Upper lobe of right lung (tissue), 1 donor: ENCODE measurements around the gene EML4. TPM values are rescaled to one million over a fixed set of nuclear protein-coding genes. Genes with fewer than 3 reads are reported as not detected.

ENCODE experiments used
- ATAC-seq: fragments of 200-7000 bp; cut with Tn5 transposase; one replicate; pipeline ENCODE4 v1.9.1; 2020; ENCODE audit warnings: mild to moderate bottlenecking, moderate library complexity
- DNase-seq: peaks from one replicate; pipeline ENCODE4 v3.0.0-alpha.2; 2020
- H3K27ac ChIP-seq: fragments of 200-600 bp; one replicate; pipeline ENCODE4 v1.8.0; 2022
- H3K27me3 ChIP-seq: fragments of 200-600 bp; one replicate; pipeline ENCODE4 v1.8.0; 2022; ENCODE audit warnings: mild to moderate bottlenecking
- H3K36me3 ChIP-seq: fragments of 200-600 bp; one replicate; pipeline ENCODE4 v1.8.0; 2022
- H3K4me1 ChIP-seq: fragments of 200-600 bp; one replicate; pipeline ENCODE4 v1.8.0; 2022
- H3K4me3 ChIP-seq: fragments of 200-600 bp; one replicate; pipeline ENCODE4 v1.8.0; 2022; ENCODE audit warnings: mild to moderate bottlenecking
- H3K9me3 ChIP-seq: fragments of 200-600 bp; one replicate; pipeline ENCODE4 v1.8.0; 2022
- intact Hi-C: fragments of 100-400 bp; cut with DNase I; formaldehyde crosslinking; loops from one replicate; pipeline ENCODE4 v1.11.0; 2022
- total RNA-seq: library from RNA; stranded (reverse); fragmentation: NEBNext Ultra II Directional; extraction: Animal tissue kit (Norgen Biotek cat#: 25700); gene quantifications from one replicate; pipeline ENCODE4 v1.2.1, GENCODE V29; 2021
- TF ChIP-seq, protein P1 (sequence below): fragments of 200-600 bp; IDR thresholded peaks from one replicate; pipeline ENCODE4 v1.8.0; 2022; ENCODE audit warnings: antibody characterized with exemption
- donor health status: DM: no; HTN: yes; CAD: no; lungs with severe emphysema.

EML4 gene
- total RNA-seq, 1 donor from 2014 or later, result 83.0 TPM

DNA sequence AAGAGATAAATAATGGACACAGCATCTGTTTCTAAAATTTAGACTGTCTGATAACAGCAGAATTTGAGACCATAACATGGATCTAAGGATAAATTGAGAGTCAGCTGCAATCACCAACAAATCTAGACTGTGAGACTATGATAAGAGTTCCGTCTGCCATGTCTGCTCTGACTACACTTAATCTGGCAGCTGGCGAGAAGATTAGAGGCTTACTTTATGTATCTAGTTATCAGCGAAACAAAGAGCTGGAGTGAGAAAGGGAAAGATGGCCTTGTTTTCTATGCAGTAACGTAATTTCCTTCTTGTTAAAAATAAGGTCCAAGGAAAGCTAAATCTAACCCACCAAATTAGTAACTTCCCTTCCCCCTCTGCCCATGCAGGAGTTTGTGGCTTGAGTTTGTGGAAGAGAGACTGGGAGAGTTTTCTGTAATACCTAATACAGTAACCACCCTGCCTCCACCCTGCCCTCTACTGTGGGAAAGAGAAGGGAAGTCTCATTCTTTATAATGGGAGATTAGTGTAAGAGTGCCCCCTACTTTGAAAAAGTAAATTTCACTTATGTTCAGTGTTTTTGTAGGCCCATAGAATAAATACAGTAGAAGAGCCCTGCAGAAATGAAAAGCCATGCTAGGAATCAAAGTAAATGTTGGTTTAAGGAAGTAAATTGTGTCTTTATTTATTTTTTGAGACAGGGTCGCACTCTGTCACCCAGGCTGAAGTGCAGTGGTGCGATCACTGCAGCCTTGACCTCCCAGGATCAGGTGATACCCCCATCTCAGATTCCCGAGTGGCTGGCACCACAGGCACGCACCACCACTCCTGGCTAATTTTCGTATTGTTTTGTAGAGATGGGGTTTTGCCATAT lies 27.5 kb downstream of the EML4 start:
- Histone ChIP-seq H3K27me3 (no peaks in the 10 kb centered on the region), H3K4me3 (no peak overlapping the region), H3K9me3 (no peaks in the 10 kb centered on the region), H3K27ac (no peak overlapping the region), H3K4me1 (peaks cover 52% of the 10 kb centered on the region), H3K36me3 (no peaks in the 10 kb centered on the region)
- DNase-seq (no peak), ATAC-seq (peak; percentile 92)
- TF ChIP-seq, protein P1, sequence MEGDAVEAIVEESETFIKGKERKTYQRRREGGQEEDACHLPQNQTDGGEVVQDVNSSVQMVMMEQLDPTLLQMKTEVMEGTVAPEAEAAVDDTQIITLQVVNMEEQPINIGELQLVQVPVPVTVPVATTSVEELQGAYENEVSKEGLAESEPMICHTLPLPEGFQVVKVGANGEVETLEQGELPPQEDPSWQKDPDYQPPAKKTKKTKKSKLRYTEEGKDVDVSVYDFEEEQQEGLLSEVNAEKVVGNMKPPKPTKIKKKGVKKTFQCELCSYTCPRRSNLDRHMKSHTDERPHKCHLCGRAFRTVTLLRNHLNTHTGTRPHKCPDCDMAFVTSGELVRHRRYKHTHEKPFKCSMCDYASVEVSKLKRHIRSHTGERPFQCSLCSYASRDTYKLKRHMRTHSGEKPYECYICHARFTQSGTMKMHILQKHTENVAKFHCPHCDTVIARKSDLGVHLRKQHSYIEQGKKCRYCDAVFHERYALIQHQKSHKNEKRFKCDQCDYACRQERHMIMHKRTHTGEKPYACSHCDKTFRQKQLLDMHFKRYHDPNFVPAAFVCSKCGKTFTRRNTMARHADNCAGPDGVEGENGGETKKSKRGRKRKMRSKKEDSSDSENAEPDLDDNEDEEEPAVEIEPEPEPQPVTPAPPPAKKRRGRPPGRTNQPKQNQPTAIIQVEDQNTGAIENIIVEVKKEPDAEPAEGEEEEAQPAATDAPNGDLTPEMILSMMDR, result peak; percentile 57
- intact Hi-C loops, result no loop called here

DNA sequence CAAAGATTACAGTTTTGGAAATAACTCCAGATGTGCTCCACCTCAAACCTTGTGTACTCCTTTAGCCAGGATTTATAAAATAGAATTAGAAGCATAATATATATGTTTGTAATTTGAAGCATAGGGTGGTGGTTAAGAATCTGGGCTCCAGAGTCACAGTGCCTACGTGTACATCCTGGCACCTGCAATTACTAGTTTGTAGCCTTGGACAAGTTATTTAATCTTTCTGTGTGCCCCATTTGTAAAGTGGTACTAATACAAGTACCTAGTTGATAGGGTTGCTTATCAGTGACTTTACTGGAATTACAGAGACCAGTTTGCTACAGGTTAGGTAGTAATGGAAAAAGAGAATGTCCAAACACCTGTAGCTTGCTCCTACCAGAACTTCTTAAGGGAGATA lies 28.6 kb downstream of the EML4 start:
- H3K9me3 ChIP-seq, result no peaks in the 10 kb centered on the region
- no peak for DNase-seq
- H3K4me3 ChIP-seq, result no peak overlapping the region
- TF ChIP-seq, protein P1, result no peak
- no peaks in the 10 kb centered on the region for H3K27me3 ChIP-seq
- intact Hi-C loops, result no loop called here
- H3K27ac ChIP-seq, result no peak overlapping the region
- no peaks in the 10 kb centered on the region for H3K36me3 ChIP-seq
- H3K4me1 ChIP-seq, result peaks cover 48% of the 10 kb centered on the region
- no peak for ATAC-seq

DNA sequence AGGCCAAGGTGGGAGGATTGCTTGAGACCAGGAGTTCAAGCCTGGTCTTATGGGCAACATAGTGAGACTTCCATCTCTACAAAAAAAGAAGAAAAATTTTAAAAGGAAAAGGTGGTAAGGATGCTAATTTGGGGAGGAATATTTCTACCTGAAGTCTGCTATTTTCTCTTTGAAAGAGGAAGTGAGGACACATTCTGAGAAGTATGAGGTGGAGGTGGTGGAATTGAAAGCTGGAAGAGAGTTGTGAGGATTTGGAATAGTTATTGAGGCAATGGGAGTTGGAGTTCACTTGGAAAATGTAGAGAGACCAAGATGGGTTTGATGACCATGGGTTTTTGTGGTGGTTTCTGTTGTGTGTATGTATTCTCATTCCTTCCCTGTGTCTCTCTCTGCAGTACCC lies 29.3 kb downstream of the EML4 start:
- no peak overlapping the region for H3K27ac ChIP-seq
- no peak for ATAC-seq
- H3K4me3 ChIP-seq, result no peak overlapping the region
- H3K27me3 ChIP-seq, result no peaks in the 10 kb centered on the region
- intact Hi-C loops, result no loop called here
- no peaks in the 10 kb centered on the region for H3K36me3 ChIP-seq
- H3K4me1 ChIP-seq, result peaks cover 44% of the 10 kb centered on the region
- TF ChIP-seq, protein P1, result no peak
- no peak for DNase-seq
- H3K9me3 ChIP-seq, result no peaks in the 10 kb centered on the region

DNA sequence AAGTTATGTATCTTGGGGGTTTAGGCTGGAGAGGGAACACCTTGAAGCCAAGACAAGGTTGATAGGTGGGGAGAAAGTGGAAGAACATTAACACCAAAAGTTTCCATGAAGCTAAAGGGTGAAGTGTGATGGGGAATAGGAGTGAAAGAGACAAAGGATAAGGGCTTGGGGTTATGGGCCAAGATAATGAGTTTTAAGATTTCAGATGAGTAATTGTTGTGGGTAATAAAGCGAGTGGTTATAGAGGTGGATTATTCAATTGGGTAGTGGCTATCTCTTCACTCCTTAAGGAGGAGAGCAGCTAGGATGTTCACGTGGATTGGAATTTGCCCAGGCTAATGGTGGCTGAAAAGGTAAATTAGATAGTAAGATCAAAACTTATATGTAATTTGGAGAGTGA lies 29.8 kb downstream of the EML4 start:
- intact Hi-C loops, result no loop called here
- Histone ChIP-seq H3K36me3 (no peaks in the 10 kb centered on the region), H3K9me3 (no peaks in the 10 kb centered on the region), H3K27ac (no peak overlapping the region), H3K4me3 (no peak overlapping the region), H3K27me3 (no peaks in the 10 kb centered on the region), H3K4me1 (peaks cover 39% of the 10 kb centered on the region)
- DNase-seq (no peak), ATAC-seq (no peak)
- TF ChIP-seq, protein P1, result no peak

DNA sequence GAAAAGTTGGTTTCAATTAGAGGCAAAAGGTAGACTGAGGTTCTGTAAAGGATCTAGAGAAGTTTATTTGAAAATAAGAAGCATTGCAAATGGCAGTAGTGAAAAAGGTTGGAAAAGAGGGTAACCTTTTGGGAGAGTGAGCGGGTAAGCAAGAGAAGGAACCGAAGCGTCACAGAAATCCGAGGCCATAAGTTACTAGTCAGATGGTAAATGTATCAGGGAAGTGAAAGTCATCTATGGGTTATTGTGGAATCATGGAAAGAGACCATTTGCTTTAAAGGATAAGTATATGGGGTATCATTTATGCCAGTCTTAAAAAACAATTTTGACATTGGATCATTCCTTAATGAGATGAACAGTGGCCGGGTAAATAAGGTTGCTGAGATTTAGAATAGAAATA lies 30.5 kb downstream of the EML4 start:
- Histone ChIP-seq H3K27ac (no peak overlapping the region), H3K4me1 (peaks cover 32% of the 10 kb centered on the region), H3K4me3 (no peak overlapping the region), H3K27me3 (no peaks in the 10 kb centered on the region), H3K9me3 (no peaks in the 10 kb centered on the region), H3K36me3 (no peaks in the 10 kb centered on the region)
- ATAC-seq, result peak; percentile 43
- intact Hi-C loops, result no loop called here
- TF ChIP-seq, protein P1, result no peak
- no peak for DNase-seq
